Measurements from ENCODE around the gene RPS2. TPM values are rescaled to one million over a fixed set of nuclear protein-coding genes. Genes with fewer than 3 reads are reported as not detected.

RPS2 gene
- total RNA-seq, 2 experiments from 2014 or later = 3,604 to 3,755 TPM

- CTCF ChIA-PET = interaction anchor here (1.2 kb wide), 1 partner anchor 65 kb away, joined by 3 read pairs; the partner anchor contains the start of gene MSRB1
- Mint-ChIP-seq H3K4me3 (peak overlapping the region; percentile 93), H3K36me3 (ENCODE audit: low read depth) (peaks cover 7% of the 10 kb centered on the region), H3K9me3 (no peaks in the 10 kb centered on the region), H3K4me1 (ENCODE audit: low read depth) (peaks cover 40% of the 10 kb centered on the region), H3K27me3 (no peaks in the 10 kb centered on the region), H3K27ac (peak overlapping the region; percentile 88)
- Histone ChIP-seq H3K36me3 (ENCODE audit: insufficient read depth, low read length) (peaks cover 19% of the 10 kb centered on the region), H3K4me3 (ENCODE audit: low read length) (peak overlapping the region; percentile 63), H3K9me3 (ENCODE audit: control insufficient read depth in 1 of 2, insufficient read depth in 1 of 2, low read length in 2 of 2) (no peaks in the 10 kb centered on the region), H3K4me1 (ENCODE audit: insufficient read depth, low read length) (peaks cover 70% of the 10 kb centered on the region), H3K27ac (ENCODE audit: low read depth in 1 of 2, low read length in 2 of 2) (peak overlapping the region in 1 of 2 donors; percentile 29), H3K27me3 (ENCODE audit: control insufficient read depth in 1 of 2, insufficient read depth in 2 of 2, low read length in 2 of 2) (no peaks in the 10 kb centered on the region)
- POLR2A ChIA-PET = interaction anchor here (5.5 kb wide), 1 partner anchor 147 kb away, joined by 30 read pairs; the partner anchor contains the start of gene TRAF7
- TF ChIP-seq, protein P1, sequence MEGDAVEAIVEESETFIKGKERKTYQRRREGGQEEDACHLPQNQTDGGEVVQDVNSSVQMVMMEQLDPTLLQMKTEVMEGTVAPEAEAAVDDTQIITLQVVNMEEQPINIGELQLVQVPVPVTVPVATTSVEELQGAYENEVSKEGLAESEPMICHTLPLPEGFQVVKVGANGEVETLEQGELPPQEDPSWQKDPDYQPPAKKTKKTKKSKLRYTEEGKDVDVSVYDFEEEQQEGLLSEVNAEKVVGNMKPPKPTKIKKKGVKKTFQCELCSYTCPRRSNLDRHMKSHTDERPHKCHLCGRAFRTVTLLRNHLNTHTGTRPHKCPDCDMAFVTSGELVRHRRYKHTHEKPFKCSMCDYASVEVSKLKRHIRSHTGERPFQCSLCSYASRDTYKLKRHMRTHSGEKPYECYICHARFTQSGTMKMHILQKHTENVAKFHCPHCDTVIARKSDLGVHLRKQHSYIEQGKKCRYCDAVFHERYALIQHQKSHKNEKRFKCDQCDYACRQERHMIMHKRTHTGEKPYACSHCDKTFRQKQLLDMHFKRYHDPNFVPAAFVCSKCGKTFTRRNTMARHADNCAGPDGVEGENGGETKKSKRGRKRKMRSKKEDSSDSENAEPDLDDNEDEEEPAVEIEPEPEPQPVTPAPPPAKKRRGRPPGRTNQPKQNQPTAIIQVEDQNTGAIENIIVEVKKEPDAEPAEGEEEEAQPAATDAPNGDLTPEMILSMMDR (IDR thresholded peaks at IDR 0.05) = no peak
- DNase-seq (peak in 4 of 14 experiments; percentile 30 to 57 (median 36)), ATAC-seq (ENCODE audit: poor library complexity) (no peak)
- intact Hi-C loops (cut with DNase I, micrococcal nuclease) = loop anchor here in 1 of 2 experiments (2.0 to 5.0 kb wide), 3 partner anchors 36 to 47 kb away; partner anchors contain the start of genes NTHL1, TBL3 and TSC2
These were observed 43.4 kb upstream of the RPS2 start for GRCh38 chr16:2008009-2008526.

DNA sequence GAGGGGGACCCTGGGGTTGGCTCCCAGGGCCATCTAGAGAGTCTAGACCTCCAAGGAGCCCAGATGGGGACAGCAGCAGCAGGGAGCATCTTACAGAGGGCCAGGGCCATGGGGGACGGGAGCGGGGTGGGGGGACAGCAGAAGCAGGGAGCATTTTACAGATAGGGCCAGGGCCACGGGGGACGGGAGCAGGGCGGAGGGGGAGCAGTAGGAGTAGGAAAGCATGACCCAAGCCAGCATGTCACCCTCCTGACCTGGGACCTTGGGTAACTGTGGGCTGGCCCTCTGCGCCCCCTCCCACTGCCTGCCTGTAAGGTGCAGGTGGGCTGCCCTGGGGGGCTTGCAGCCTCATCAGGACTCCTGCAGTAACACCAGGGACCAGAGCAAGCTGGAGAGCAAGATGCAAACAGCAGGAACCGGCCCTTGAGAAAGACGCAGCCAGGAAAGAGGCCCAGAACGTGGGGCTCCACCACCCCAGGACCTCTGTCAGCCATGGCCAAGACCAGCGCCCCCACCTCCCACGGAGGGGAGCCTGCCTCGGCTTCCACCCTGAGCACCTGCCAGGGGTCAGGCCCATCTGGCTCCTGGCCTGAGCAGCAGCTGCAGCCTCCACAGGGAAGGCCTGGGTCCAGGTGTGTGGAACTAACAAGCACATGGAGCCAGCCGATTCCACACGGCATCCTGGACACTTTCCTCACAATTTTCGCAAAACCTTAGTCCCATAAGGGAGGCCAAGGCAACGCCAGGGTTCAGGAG is 42.6 kb upstream of the RPS2 start:
- H3K4me1 Mint-ChIP-seq (ENCODE audit: low read depth) = peaks cover 40% of the 10 kb centered on the region
- CTCF ChIA-PET = no interaction called here
- no peaks in the 10 kb centered on the region for H3K9me3 ChIP-seq (ENCODE audit: control insufficient read depth in 1 of 2, insufficient read depth in 1 of 2, low read length in 2 of 2)
- peaks cover 70% of the 10 kb centered on the region for H3K4me1 ChIP-seq (ENCODE audit: insufficient read depth, low read length)
- no peak overlapping the region for H3K4me3 ChIP-seq (ENCODE audit: low read length)
- POLR2A ChIA-PET = interaction anchor here (5.5 kb wide), 1 partner anchor 148 kb away, joined by 30 read pairs; the partner anchor contains the start of gene TRAF7
- peaks cover 27% of the 10 kb centered on the region for H3K36me3 ChIP-seq (ENCODE audit: insufficient read depth, low read length)
- DNase-seq (no peak), ATAC-seq (ENCODE audit: poor library complexity) (no peak)
- no peaks in the 10 kb centered on the region for H3K27me3 ChIP-seq (ENCODE audit: control insufficient read depth in 1 of 2, insufficient read depth in 2 of 2, low read length in 2 of 2)
- TF ChIP-seq, protein P1 (IDR thresholded peaks at IDR 0.05) = no peak
- H3K27me3 Mint-ChIP-seq = no peaks in the 10 kb centered on the region
- peaks cover 10% of the 10 kb centered on the region for H3K36me3 Mint-ChIP-seq (ENCODE audit: low read depth)
- no peaks in the 10 kb centered on the region for H3K9me3 Mint-ChIP-seq
- intact Hi-C loops (cut with DNase I, micrococcal nuclease) = loop anchor here in 1 of 2 experiments (5.0 kb wide), 2 partner anchors 35 to 40 kb away; partner anchors contain the start of genes NTHL1, TBL3 and TSC2
- peak overlapping the region; percentile 88 for H3K27ac Mint-ChIP-seq
- peak overlapping the region; percentile 93 for H3K4me3 Mint-ChIP-seq
- no peak overlapping the region for H3K27ac ChIP-seq (ENCODE audit: low read depth in 1 of 2, low read length in 2 of 2)

DNA sequence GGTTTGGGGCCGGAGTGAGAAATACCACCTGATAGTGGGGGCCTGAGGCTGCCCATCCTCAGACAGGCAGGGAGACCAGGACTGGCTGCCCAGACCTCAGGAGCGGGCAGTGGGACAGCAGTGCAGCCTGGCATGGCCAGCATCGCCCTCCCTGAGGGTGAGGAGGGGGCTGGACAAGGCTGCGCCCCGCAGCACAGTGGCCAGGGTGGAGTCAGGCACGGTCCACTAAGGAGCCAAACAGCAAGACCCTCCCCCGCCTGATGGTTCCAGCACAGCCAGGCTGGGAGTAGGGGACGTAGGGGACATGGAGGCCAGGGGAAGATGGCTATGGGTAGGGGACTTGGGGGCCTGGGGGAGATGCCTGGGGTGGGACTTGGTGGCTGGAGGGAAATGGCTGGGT is 41.7 kb upstream of the RPS2 start:
- ChIA-PET POLR2A (interaction anchor here (0.6 kb wide), 1 partner anchor 149 kb away, joined by 3 read pairs; the partner anchor contains the start of gene TRAF7), CTCF (interaction anchor here (0.6 kb wide), 1 partner anchor 62 kb away, joined by 4 read pairs; no protein-coding TSS in a partner anchor)
- no peak for ATAC-seq (ENCODE audit: poor library complexity)
- H3K4me3 Mint-ChIP-seq = peak overlapping the region; percentile 72
- H3K36me3 Mint-ChIP-seq (ENCODE audit: low read depth) = peaks cover 16% of the 10 kb centered on the region
- Histone ChIP-seq H3K4me1 (ENCODE audit: insufficient read depth, low read length) (peaks cover 70% of the 10 kb centered on the region), H3K4me3 (ENCODE audit: low read length) (no peak overlapping the region), H3K27ac (ENCODE audit: low read depth in 1 of 2, low read length in 2 of 2) (no peak overlapping the region), H3K9me3 (ENCODE audit: control insufficient read depth in 1 of 2, insufficient read depth in 1 of 2, low read length in 2 of 2) (no peaks in the 10 kb centered on the region), H3K36me3 (ENCODE audit: insufficient read depth, low read length) (peaks cover 36% of the 10 kb centered on the region), H3K27me3 (ENCODE audit: control insufficient read depth in 1 of 2, insufficient read depth in 2 of 2, low read length in 2 of 2) (no peaks in the 10 kb centered on the region)
- DNase-seq = no peak
- H3K4me1 Mint-ChIP-seq (ENCODE audit: low read depth) = peaks cover 40% of the 10 kb centered on the region
- no peaks in the 10 kb centered on the region for H3K9me3 Mint-ChIP-seq
- H3K27me3 Mint-ChIP-seq = no peaks in the 10 kb centered on the region
- H3K27ac Mint-ChIP-seq = peak overlapping the region; percentile 71
- TF ChIP-seq, protein P1 (IDR thresholded peaks at IDR 0.05) = no peak
- intact Hi-C loops (cut with DNase I, micrococcal nuclease) = loop anchor here in 1 of 2 experiments (5.0 kb wide), 2 partner anchors 34 to 41 kb away; partner anchors contain the start of genes NTHL1, TBL3 and TSC2
